Ovary (tissue), 9 donors: ENCODE data around the gene PCBP3. TPM values are rescaled to one million over a fixed set of nuclear protein-coding genes. Genes with fewer than 3 reads are reported as not detected.

Source experiments
- DNase-seq, 5 donors: peaks; one replicate each; pipeline ENCODE4 v3.0.0-alpha.2; 2019 to 2020
- H3K27ac ChIP-seq, 2 donors: fragments of 200-600 bp; one replicate each; pipeline versions ENCODE4 v1.5.1 to v1.8.0; 2019 to 2022
- H3K27me3 ChIP-seq: fragments of 200-600 bp; one replicate; pipeline ENCODE4 v1.8.0; 2022
- H3K36me3 ChIP-seq: fragments of 200-600 bp; sonication (generic); one replicate; pipeline ENCODE4 v1.5.1; 2019
- H3K4me1 ChIP-seq: one replicate; pipeline ENCODE4 v1.8.1; 2013; ENCODE audit warnings: mild to moderate bottlenecking, moderate library complexity; ENCODE audit not compliant: insufficient read depth
- H3K4me3 ChIP-seq: fragments of 200-600 bp; sonication (generic); one replicate; pipeline ENCODE4 v1.5.1; 2017
- H3K9me3 ChIP-seq, 2 donors: fragments of 200-600 bp in 1 of 2; sonication (generic) in 1 of 2; one replicate each; pipeline versions ENCODE4 v1.5.1 to v1.8.1; 2013 to 2019; ENCODE audit warnings: mild to moderate bottlenecking in 1 of 2, moderate library complexity in 1 of 2
- CTCF ChIP-seq, 3 donors: fragments of 450-650 bp in 2 of 3; fragments of 200-600 bp in 1 of 3; IDR thresholded peaks; one replicate each; pipeline versions ENCODE4 v1.5.1 to v1.8.0; 2016 to 2022; ENCODE audit warnings: antibody characterized with exemption in 3 of 3, mild to moderate bottlenecking in 1 of 3
- EP300 ChIP-seq: sonication (generic); formaldehyde crosslinking; IDR thresholded peaks from one replicate; pipeline ENCODE4 v1.6.1; 2017; ENCODE audit warnings: antibody characterized with exemption
- POLR2A ChIP-seq: fragments of 450-650 bp; IDR thresholded peaks from one replicate; pipeline ENCODE4 v1.6.1; 2017; ENCODE audit warnings: antibody characterized with exemption, mild to moderate bottlenecking, moderate library complexity
- WGBS, 3 donors: extraction: QIAGEN DNeasy Blood & Tissue Kit in 1 of 3; methylation state at CpG; one replicate each; pipeline versions ENCODE4 v1.1.5 to v1.1.7; 2013 to 2017; 5-methylcytosine and 5-hydroxymethylcytosine counted together
- intact Hi-C, 4 donors: fragments of 100-400 bp; cut with DNase I; formaldehyde crosslinking; loops; one replicate each; pipeline versions ENCODE4 v1.11.0 to v1.15.1; 2022 to 2023
- polyA plus RNA-seq, 2 donors: library from polyadenylated mRNA; stranded (reverse); fragments of 200-250 nt in 1 of 2; fragments of 350-450 nt in 1 of 2; fragmentation: Illumina TruSeq in 1 of 2; extraction: RNeasy Lipid Tissue Mini Kit (QIAGEN cat#74804) in 1 of 2; gene quantifications; one replicate each; pipeline ENCODE4 v1.2.3, GENCODE V29; 2013 to 2014
- total RNA-seq, 7 donors: library from RNA; depleted of rRNA in 2 of 7; stranded (reverse); fragments of >200 nt in 2 of 7; fragmentation: NEBNext Ultra II Directional in 3 of 7; extraction: Animal tissue kit (Norgen Biotek cat#: 25700) in 3 of 7; gene quantifications; one replicate each; pipeline versions ENCODE4 v1.1.0 to v1.2.4, GENCODE V29; 2016 to 2023
- donor health status: DM: no; HTN: no; CAD: no; lungs with moderate emphysema.
- donor health status: DM: no; HTN: no; CAD: no.
- donor health status: Bipolar disorder and iron deficiency.
- donor health status: DM: yes; HTN: yes; CAD: no.
- donor health status: DM: no; HTN: no; CAD: no.
- donor health status: DM: yes; HTN: yes; CAD: no.

PCBP3 gene
- total and polyA plus RNA-seq, 9 donors: 2.4 to 10.1 (median 5.4) TPM

- TF ChIP-seq EP300: no peak
- TF ChIP-seq POLR2A: no peak
- WGBS, 3 donors: 73 to 80% (median 77%) methylated on average over 19 of the region's 19 CpGs
- H3K36me3 ChIP-seq: no peaks in the 10 kb centered on the region
- intact Hi-C loops: no loop called here
- H3K9me3 ChIP-seq: no peaks in the 10 kb centered on the region
- H3K4me1 ChIP-seq: no peaks in the 10 kb centered on the region
- no peak overlapping the region for H3K27ac ChIP-seq
- H3K27me3 ChIP-seq: no peaks in the 10 kb centered on the region
- no peak overlapping the region for H3K4me3 ChIP-seq
- DNase-seq: no peak
Observed at GRCh38 chr21:45763074-45763473, 119.5 kb downstream of the PCBP3 start.

- H3K27me3 ChIP-seq: no peaks in the 10 kb centered on the region
- H3K27ac ChIP-seq: no peak overlapping the region
- H3K36me3 ChIP-seq: no peaks in the 10 kb centered on the region
- intact Hi-C loops: no loop called here
- no peaks in the 10 kb centered on the region for H3K9me3 ChIP-seq
- no peak for DNase-seq
- no peaks in the 10 kb centered on the region for H3K4me1 ChIP-seq
- TF ChIP-seq CTCF (IDR thresholded peaks at IDR 0.05) (no peak), POLR2A (no peak), EP300 (no peak)
- WGBS, 3 donors: 73 to 82% (median 76%) methylated on average over 20 of the region's 20 CpGs
- no peak overlapping the region for H3K4me3 ChIP-seq
Observed at GRCh38 chr21:45763506-45763905, 120.0 kb downstream of the PCBP3 start.

- 82 to 90% (median 87%) methylated on average over 9 of the region's 9 CpGs for WGBS, 3 donors
- H3K4me1 ChIP-seq: no peaks in the 10 kb centered on the region
- H3K4me3 ChIP-seq: no peak overlapping the region
- no peak for DNase-seq
- TF ChIP-seq CTCF (IDR thresholded peaks at IDR 0.05): no peak
- TF ChIP-seq POLR2A: no peak
- TF ChIP-seq EP300: no peak
- H3K9me3 ChIP-seq: no peaks in the 10 kb centered on the region
- no peak overlapping the region for H3K27ac ChIP-seq
- H3K27me3 ChIP-seq: no peaks in the 10 kb centered on the region
- intact Hi-C loops: no loop called here
- H3K36me3 ChIP-seq: no peaks in the 10 kb centered on the region
Observed at GRCh38 chr21:45764792-45765191, 121.3 kb downstream of the PCBP3 start.

GRCh38 chr21:45765375-45765774 lies 121.8 kb downstream of the PCBP3 start:
- H3K27ac ChIP-seq: no peak overlapping the region
- H3K27me3 ChIP-seq: no peaks in the 10 kb centered on the region
- TF ChIP-seq CTCF (IDR thresholded peaks at IDR 0.05) (no peak), POLR2A (no peak), EP300 (no peak)
- 84 to 91% (median 90%) methylated on average over 12 of the region's 12 CpGs for WGBS, 3 donors
- H3K4me1 ChIP-seq: no peaks in the 10 kb centered on the region
- no peak overlapping the region for H3K4me3 ChIP-seq
- no peak for DNase-seq
- no peaks in the 10 kb centered on the region for H3K9me3 ChIP-seq
- intact Hi-C loops: no loop called here
- no peaks in the 10 kb centered on the region for H3K36me3 ChIP-seq

- Histone ChIP-seq H3K27ac (no peak overlapping the region), H3K9me3 (no peaks in the 10 kb centered on the region), H3K27me3 (no peaks in the 10 kb centered on the region), H3K4me3 (no peak overlapping the region), H3K4me1 (no peaks in the 10 kb centered on the region), H3K36me3 (no peaks in the 10 kb centered on the region)
- intact Hi-C loops: no loop called here
- TF ChIP-seq CTCF (IDR thresholded peaks at IDR 0.05) (no peak), POLR2A (no peak), EP300 (no peak)
- 91 to 93% (median 93%) methylated on average over 14 of the region's 14 CpGs for WGBS, 3 donors
- DNase-seq: no peak
Observed at GRCh38 chr21:45766055-45766454, 122.5 kb downstream of the PCBP3 start.
